H7 (cell line): ENCODE results near the gene CHST11. TPM values are rescaled to one million over a fixed set of nuclear protein-coding genes. Genes with fewer than 3 reads are reported as not detected.

Experiments
- DNase-seq: peaks from one replicate; pipeline ENCODE4 v3.0.0; 2012
- H3K27me3 ChIP-seq: 2 replicates; pipeline ENCODE4 v1.6.0; 2011; ENCODE audit warnings: mild to moderate bottlenecking, low read length; ENCODE audit not compliant: control insufficient read depth, insufficient read depth
- H3K36me3 ChIP-seq: replicated peaks from 2 replicates; pipeline ENCODE4 v1.5.1; 2011; ENCODE audit warnings: low read length; ENCODE audit not compliant: control insufficient read depth, insufficient read depth
- H3K4me3 ChIP-seq: 2 replicates; pipeline ENCODE4 v1.5.1; 2011; ENCODE audit warnings: low read depth, mild to moderate bottlenecking, control low read depth, low read length, moderate library complexity; ENCODE audit not compliant: insufficient read depth
- total RNA-seq: library from RNA; depleted of rRNA; stranded (reverse); fragments of >200 nt; shearing (Covaris generic); gene quantifications from 2 replicates; pipeline ENCODE4 v1.2.3, GENCODE V29; 2014

CHST11 gene
- total RNA-seq, 1 experiment from 2014 or later, result 14.5 TPM

DNA sequence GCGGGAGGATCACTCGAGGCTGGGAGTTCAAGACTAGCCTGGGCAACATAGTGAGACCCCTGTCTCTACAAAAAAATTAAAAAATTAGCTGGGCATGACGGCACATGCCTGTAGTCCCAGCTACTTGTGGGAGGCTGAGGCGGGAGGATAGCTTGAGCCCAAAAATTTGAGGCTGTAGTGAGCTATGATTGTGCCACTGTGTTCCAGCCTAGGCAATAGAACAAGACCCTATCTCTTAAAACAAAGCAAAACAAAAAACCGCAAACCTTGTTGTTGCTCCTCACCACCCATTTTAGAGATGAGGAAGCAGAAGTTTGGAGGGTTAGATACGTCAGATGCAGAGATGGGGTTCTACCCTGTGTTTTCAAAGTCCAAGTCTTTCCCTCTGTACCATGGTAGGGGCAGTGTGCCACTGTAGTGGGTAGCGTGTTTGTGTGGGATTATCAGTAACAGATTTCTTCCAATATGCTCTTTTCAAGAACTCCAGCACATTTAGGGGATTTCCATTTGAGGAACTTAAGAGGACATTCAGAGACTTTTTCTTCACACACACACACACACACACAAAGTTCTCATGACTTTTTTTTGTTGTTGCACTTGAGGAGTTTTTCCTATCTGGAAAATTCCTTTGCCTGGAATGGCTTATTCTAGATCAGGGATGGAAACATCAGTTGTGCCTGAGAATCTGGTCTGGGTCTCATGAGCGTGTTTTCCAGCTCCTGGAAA, 186.5 kb downstream of the CHST11 start:
- Histone ChIP-seq H3K4me3 (no peak overlapping the region), H3K27me3 (no peaks in the 10 kb centered on the region), H3K36me3 (no peaks in the 10 kb centered on the region)
- no peak for DNase-seq

- H3K4me3 ChIP-seq, result no peak overlapping the region
- H3K27me3 ChIP-seq, result no peaks in the 10 kb centered on the region
- no peak for DNase-seq
- H3K36me3 ChIP-seq, result no peaks in the 10 kb centered on the region
Observed at GRCh38 chr12:104643819-104644669, 187.3 kb downstream of the CHST11 start.

GRCh38 chr12:104648756-104649155, 192.0 kb downstream of the CHST11 start:
- H3K4me3 ChIP-seq, result no peak overlapping the region
- H3K27me3 ChIP-seq, result no peaks in the 10 kb centered on the region
- H3K36me3 ChIP-seq, result no peaks in the 10 kb centered on the region
- DNase-seq, result no peak

DNA sequence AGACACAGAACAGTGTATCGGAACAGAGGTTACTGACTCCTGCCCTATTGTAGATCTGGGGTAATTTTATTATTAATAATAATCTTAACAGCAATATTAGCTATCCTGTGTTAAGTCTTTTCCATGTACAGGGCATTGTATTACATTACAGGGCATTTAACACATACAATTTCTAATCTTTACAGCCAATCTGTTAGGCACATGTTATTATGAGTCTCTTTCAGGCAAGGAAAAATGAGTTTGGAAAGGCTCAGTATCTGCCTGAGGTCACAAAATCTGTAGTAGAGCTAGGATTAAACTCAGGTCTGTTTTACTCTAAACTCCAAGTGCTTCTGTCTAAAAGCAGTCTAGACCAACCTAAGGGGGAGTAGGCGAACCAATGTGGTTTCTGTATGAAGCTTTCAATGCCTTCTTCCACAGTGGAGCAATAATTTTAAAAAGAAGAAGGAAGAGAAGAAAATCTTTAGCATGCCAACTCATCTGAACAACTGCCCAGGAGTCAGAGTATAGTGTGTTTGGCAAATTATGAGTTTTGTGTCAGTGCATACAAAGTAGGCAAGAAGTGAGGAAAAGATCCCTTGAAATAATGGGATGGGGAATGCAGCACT, 192.6 kb downstream of the CHST11 start:
- Histone ChIP-seq H3K27me3 (no peaks in the 10 kb centered on the region), H3K36me3 (no peaks in the 10 kb centered on the region), H3K4me3 (no peak overlapping the region)
- no peak for DNase-seq

DNA sequence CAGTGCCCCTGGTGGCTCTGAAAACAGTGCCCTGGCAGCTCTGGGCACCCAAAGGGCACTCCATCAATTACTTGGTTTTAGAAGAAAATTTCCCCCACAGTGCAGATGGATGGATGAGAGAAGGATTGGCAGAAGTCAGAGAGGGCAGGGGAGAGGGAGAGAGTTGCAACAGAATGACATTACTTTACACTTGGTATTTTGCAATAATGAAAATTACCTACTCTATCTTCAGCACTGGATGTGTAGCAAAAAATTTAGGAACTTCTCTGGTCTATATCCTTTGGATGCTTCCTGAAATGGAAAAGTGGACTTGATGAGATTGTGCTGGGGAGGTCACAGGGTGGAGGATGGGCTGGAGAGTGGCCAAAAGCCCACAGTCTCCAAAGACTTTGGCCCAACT, 193.2 kb downstream of the CHST11 start:
- no peaks in the 10 kb centered on the region for H3K36me3 ChIP-seq
- no peaks in the 10 kb centered on the region for H3K27me3 ChIP-seq
- H3K4me3 ChIP-seq, result no peak overlapping the region
- no peak for DNase-seq

DNA sequence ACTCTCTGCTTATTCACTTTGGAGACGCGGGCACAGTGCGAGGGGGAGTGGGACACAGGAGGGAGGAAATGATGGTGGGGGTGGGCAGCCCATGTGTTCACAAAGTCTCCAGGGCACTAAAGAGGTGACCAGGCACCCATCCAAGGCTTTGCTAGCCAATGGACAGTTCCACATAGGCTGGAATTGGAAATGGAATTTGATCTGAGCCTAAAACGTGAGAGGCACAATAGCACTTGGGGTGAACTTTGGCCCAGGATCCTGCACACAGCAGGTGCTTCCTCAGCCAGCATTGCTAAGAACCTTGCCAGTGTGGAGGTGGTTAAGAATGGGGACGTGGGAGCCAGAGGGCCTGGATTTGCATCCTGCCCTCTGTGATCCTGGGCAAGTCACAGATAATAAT, 193.8 kb downstream of the CHST11 start:
- no peaks in the 10 kb centered on the region for H3K36me3 ChIP-seq
- no peak overlapping the region for H3K4me3 ChIP-seq
- no peak for DNase-seq
- H3K27me3 ChIP-seq, result no peaks in the 10 kb centered on the region

- no peak for DNase-seq
- Histone ChIP-seq H3K27me3 (no peaks in the 10 kb centered on the region), H3K36me3 (no peaks in the 10 kb centered on the region), H3K4me3 (no peak overlapping the region)
Observed at GRCh38 chr12:104651811-104652210, 195.1 kb downstream of the CHST11 start.

GRCh38 chr12:104652358-104652757, 195.6 kb downstream of the CHST11 start:
- no peak overlapping the region for H3K4me3 ChIP-seq
- H3K36me3 ChIP-seq, result no peaks in the 10 kb centered on the region
- H3K27me3 ChIP-seq, result no peaks in the 10 kb centered on the region
- DNase-seq, result no peak

DNA sequence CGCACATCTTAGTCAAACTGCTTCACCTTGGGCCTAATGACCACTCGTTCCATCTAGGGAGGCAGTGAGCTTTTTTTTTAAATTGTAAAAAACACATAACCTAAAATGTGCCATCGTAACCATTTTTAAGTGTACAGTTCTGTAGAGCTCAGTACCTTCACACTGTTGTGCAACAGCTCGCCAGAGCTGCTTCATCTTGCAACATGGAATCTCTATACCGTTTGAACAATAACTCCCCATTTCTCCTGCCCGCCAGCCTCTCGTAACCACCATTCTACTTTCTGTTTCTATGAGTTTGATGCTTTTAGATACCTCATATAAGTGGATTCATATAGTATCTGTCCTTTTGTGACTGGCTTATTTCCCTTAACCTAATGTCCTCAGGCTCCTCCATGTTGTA, 196.2 kb downstream of the CHST11 start:
- H3K4me3 ChIP-seq, result no peak overlapping the region
- no peak for DNase-seq
- no peaks in the 10 kb centered on the region for H3K36me3 ChIP-seq
- H3K27me3 ChIP-seq, result no peaks in the 10 kb centered on the region

GRCh38 chr12:104653730-104654664, 197.2 kb downstream of the CHST11 start:
- Histone ChIP-seq H3K4me3 (no peak overlapping the region), H3K27me3 (no peaks in the 10 kb centered on the region), H3K36me3 (no peaks in the 10 kb centered on the region)
- DNase-seq, result peak; percentile 62

GRCh38 chr12:104654665-104655609, 198.2 kb downstream of the CHST11 start:
- Histone ChIP-seq H3K36me3 (no peaks in the 10 kb centered on the region), H3K4me3 (no peak overlapping the region), H3K27me3 (no peaks in the 10 kb centered on the region)
- peak; percentile 51 for DNase-seq

DNA sequence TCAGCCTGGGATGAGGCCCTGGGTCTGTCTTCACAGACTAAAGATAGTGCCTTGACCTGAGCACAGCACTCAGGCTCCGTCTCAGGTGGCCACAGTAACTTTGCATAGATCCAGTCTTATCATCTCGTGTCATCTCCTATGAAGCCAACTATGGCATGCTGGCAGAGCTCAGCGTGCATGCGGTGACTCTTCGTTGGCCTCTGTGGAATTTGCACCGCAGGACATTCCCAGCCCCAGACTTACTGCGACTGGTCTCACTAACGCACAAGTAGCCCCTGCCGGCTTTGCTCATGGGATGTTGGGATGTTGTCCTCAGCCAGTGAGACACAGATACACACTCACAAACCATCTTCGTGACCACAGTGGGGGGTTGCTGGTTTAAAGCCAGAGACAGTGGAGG, 199.6 kb downstream of the CHST11 start:
- no peak for DNase-seq

GRCh38 chr12:104656921-104657320, 200.2 kb downstream of the CHST11 start:
- H3K36me3 ChIP-seq, result no peaks in the 10 kb centered on the region
- no peaks in the 10 kb centered on the region for H3K27me3 ChIP-seq
- DNase-seq, result no peak
- no peak overlapping the region for H3K4me3 ChIP-seq

More for the DNA sequence above, 199.6 kb downstream of the CHST11 start:
- no peaks in the 10 kb centered on the region for H3K27me3 ChIP-seq
- H3K4me3 ChIP-seq, result no peak overlapping the region
- no peaks in the 10 kb centered on the region for H3K36me3 ChIP-seq
